Measurements from ENCODE around the gene ESYT3.

Gene ESYT3, protein sequence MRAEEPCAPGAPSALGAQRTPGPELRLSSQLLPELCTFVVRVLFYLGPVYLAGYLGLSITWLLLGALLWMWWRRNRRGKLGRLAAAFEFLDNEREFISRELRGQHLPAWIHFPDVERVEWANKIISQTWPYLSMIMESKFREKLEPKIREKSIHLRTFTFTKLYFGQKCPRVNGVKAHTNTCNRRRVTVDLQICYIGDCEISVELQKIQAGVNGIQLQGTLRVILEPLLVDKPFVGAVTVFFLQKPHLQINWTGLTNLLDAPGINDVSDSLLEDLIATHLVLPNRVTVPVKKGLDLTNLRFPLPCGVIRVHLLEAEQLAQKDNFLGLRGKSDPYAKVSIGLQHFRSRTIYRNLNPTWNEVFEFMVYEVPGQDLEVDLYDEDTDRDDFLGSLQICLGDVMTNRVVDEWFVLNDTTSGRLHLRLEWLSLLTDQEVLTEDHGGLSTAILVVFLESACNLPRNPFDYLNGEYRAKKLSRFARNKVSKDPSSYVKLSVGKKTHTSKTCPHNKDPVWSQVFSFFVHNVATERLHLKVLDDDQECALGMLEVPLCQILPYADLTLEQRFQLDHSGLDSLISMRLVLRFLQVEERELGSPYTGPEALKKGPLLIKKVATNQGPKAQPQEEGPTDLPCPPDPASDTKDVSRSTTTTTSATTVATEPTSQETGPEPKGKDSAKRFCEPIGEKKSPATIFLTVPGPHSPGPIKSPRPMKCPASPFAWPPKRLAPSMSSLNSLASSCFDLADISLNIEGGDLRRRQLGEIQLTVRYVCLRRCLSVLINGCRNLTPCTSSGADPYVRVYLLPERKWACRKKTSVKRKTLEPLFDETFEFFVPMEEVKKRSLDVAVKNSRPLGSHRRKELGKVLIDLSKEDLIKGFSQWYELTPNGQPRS

DNA sequence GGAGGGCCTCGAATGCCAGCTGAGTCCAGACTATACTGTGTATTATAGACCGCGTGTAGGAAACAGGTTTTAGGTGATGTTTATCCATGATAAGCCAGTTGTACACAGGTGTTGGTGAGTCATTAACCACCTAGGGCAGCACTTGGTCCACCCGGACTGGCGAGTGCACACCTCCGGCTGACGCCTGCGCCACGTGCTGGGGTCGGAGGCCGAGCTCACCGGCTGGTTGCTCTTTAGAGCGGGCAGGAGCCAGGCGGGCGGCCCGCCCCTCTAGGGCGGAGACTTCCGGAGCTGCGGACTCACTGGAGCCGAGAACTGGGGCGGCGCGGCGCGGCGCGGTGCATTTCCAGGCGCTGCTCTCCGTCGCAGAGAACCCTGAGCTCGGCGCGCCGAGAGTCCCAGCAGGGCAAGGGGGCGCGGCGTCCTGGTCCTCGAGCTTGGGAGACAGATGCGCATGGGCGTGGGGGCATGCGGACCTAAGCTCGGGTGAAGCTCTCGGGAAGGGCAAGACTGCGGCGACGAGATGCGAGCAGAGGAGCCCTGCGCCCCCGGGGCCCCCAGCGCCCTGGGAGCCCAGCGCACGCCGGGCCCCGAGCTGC, at the start of gene ESYT3:
Gene ESYT3 (plus strand): TSS at position 341 of the 599 bp plus-strand sequence. CDS start 183 bp downstream, at position 524.
- TF ChIP-seq, protein P1, sequence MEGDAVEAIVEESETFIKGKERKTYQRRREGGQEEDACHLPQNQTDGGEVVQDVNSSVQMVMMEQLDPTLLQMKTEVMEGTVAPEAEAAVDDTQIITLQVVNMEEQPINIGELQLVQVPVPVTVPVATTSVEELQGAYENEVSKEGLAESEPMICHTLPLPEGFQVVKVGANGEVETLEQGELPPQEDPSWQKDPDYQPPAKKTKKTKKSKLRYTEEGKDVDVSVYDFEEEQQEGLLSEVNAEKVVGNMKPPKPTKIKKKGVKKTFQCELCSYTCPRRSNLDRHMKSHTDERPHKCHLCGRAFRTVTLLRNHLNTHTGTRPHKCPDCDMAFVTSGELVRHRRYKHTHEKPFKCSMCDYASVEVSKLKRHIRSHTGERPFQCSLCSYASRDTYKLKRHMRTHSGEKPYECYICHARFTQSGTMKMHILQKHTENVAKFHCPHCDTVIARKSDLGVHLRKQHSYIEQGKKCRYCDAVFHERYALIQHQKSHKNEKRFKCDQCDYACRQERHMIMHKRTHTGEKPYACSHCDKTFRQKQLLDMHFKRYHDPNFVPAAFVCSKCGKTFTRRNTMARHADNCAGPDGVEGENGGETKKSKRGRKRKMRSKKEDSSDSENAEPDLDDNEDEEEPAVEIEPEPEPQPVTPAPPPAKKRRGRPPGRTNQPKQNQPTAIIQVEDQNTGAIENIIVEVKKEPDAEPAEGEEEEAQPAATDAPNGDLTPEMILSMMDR (conservative IDR thresholded peaks at IDR 0.05; ENCODE audit: control insufficient read depth, insufficient read depth, low read depth, low read length): no peak
- peak within 1 kb of the TSS; percentile 34 for H3K4me3 ChIP-seq (ENCODE audit: control insufficient read depth, low read depth, low read length)
- peak; percentile 28 for DNase-seq (ENCODE audit: low read depth)

DNA sequence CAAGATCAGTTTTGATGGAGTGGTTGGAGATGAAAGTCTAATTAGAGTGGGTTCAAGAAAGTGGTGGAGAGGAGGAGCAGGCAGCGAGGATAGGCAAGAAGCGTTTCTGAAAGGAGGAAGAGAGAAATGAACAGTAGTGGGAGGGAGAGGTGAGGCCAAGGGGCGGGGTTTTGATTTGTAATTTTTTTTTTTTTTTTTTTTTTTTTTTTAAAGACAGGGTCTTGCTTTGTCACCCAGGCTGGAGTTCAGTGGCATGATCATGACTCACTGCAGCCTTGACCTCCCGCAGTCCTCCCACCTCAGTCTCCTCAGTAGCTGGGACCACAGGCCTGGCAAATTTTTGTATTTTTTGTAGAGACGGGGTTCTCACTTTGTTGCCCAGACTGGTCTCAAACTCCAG, 49.4 kb upstream of the ESYT3 start:
- DNase-seq (ENCODE audit: low read depth): peak; percentile 10
- no peak overlapping the region for H3K4me3 ChIP-seq (ENCODE audit: control insufficient read depth, low read depth, low read length)
- TF ChIP-seq, protein P1 (conservative IDR thresholded peaks at IDR 0.05; ENCODE audit: control insufficient read depth, insufficient read depth, low read depth, low read length): no peak

DNA sequence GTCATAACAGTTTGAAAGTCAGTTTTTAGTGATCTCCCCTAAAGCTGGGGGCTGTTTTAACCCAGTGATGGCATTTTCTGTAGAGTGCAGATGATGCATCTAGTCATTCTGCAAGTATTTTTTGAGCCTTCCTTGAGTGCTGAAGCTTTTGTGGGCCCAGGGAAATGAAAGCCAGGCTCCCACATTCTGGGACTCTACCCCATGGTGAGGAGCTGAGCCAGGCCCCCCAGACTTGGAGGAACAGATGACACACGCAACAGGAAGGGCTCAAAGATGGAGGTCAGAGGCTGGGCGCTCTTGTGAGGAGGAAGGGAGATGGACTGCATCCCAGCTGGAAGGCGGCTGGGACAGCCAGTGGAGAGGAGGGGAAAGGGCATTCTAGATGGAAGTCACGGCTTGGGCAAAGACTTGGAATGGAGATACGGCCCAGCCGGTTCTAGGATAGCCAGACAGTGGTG, 45.2 kb upstream of the ESYT3 start:
- no peak overlapping the region for H3K4me3 ChIP-seq (ENCODE audit: control insufficient read depth, low read depth, low read length)
- peak; percentile 78 for DNase-seq (ENCODE audit: low read depth)
- TF ChIP-seq, protein P1 (conservative IDR thresholded peaks at IDR 0.05; ENCODE audit: control insufficient read depth, insufficient read depth, low read depth, low read length): no peak

DNA sequence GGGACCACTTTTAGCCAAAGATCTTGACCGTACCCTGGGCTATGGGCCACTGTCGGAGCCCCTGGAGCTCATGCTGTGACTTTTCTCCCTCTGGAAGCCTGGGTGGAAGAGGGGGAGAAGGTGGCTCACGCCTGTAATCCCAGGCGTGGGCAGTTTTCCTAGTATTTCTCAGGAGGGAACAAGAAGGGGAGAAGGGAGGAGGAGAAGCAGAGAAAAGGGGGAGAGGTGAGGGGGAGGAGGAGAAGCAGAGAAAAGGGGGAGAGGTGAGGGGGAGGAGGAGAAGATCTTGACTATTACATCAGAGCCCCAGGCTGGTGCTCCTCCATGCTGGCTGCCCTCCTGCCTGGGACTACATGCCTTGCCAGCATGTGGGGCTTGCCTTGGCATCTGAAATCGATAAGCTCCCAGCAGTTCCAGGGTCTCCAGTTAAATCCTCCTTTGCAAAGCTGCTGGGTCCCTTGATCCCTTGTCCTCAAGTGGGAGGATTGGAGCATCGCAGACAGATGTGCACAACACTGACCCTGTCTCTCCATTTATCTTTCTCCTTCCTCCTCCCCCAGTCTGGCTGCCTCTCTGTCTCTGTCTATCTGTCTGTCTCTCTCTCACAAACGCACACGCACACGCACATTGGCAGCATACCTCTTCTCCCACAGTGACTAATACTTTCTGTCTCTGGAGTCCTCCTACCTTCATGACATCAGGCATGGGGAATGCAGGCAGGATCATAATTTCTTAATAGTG, 44.4 kb upstream of the ESYT3 start:
- H3K4me3 ChIP-seq (ENCODE audit: control insufficient read depth, low read depth, low read length): no peak overlapping the region
- TF ChIP-seq, protein P1 (conservative IDR thresholded peaks at IDR 0.05; ENCODE audit: control insufficient read depth, insufficient read depth, low read depth, low read length): no peak
- peak; percentile 92 for DNase-seq (ENCODE audit: low read depth)

DNA sequence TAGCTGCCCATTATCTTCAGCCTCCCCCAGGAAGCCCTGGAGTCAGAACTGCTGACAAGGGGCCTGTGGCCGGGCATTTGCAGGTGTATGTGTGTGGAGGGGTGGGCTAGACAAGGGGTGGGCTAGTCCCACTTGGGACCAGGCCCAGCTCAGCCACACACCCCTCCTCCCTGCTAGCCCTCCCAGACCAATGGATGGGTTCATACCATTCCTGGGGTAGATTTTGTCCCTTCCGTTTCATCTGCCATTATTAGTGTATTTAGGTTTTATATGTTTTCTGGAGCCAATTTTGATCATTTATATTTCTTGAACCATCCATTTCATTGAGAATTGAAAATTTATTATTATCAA, 43.9 kb upstream of the ESYT3 start:
- H3K4me3 ChIP-seq (ENCODE audit: control insufficient read depth, low read depth, low read length): no peak overlapping the region
- DNase-seq (ENCODE audit: low read depth): no peak
- TF ChIP-seq, protein P1 (conservative IDR thresholded peaks at IDR 0.05; ENCODE audit: control insufficient read depth, insufficient read depth, low read depth, low read length): no peak

DNA sequence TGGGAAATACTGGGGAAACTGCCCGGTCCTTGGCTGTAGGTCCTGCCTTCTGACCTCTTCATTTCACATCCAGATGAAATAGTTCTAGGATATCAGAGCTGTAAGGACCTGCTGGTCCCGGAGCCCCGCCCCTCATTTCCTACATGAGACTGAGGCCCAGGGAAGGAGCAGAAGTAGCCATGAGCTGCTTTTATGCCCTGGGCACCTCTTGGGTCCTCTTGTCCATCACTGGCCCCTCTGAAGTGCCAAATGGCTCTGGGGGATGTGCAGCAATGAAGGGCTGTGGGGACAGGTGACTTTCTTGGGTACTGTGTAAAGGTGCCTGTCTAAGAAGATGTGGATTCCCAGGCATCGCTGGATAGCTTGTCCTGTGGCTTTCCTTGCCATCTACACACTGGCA, 40.3 kb upstream of the ESYT3 start:
- TF ChIP-seq, protein P1 (conservative IDR thresholded peaks at IDR 0.05; ENCODE audit: control insufficient read depth, insufficient read depth, low read depth, low read length): no peak

More for the DNA sequence above, 40.3 kb upstream of the ESYT3 start:
- no peak for DNase-seq (ENCODE audit: low read depth)
- no peak overlapping the region for H3K4me3 ChIP-seq (ENCODE audit: control insufficient read depth, low read depth, low read length)
